Epithelial cell of esophagus (primary cell): ENCODE measurements around the gene PSTPIP1.
A peak's percentile ranks its signal among the peaks of the same experiment; 100 is the strongest.

Source experiments
- DNase-seq: peaks from one replicate; pipeline ENCODE4 v3.0.0; 2010; ENCODE audit warnings: low read depth
- H3K4me3 ChIP-seq: 2 replicates; pipeline ENCODE4 v1.5.1; 2011; ENCODE audit warnings: mild to moderate bottlenecking, low read length, control low read depth
- CTCF ChIP-seq: IDR thresholded peaks from 2 replicates; pipeline ENCODE4 v1.5.1; 2011; ENCODE audit warnings: low read depth, mild to moderate bottlenecking, low read length, control low read depth, inconsistent platforms; ENCODE audit not compliant: insufficient read depth; ENCODE audit errors: missing control alignments

Gene PSTPIP1

GRCh38 chr15:77028451-77029165 lies 33.7 kb downstream of the PSTPIP1 start:
- DNase-seq: no peak
- TF ChIP-seq CTCF: no peak
- H3K4me3 ChIP-seq: peak overlapping the region; percentile 18

- H3K4me3 ChIP-seq: no peak overlapping the region
- no peak for TF ChIP-seq CTCF
- no peak for DNase-seq
Observed at GRCh38 chr15:77029166-77030047, 34.5 kb downstream of the PSTPIP1 start.

- TF ChIP-seq CTCF: no peak
- DNase-seq: no peak
- no peak overlapping the region for H3K4me3 ChIP-seq
Observed at GRCh38 chr15:77030048-77030927, 35.4 kb downstream of the PSTPIP1 start.

- DNase-seq: no peak
- no peak for TF ChIP-seq CTCF
- no peak overlapping the region for H3K4me3 ChIP-seq
Observed at GRCh38 chr15:77030928-77031375, 36.0 kb downstream of the PSTPIP1 start.

GRCh38 chr15:77031376-77032050 lies 36.6 kb downstream of the PSTPIP1 start:
- no peak for DNase-seq
- H3K4me3 ChIP-seq: no peak overlapping the region
- TF ChIP-seq CTCF: no peak

GRCh38 chr15:77032052-77032646 lies 37.2 kb downstream of the PSTPIP1 start:
- no peak overlapping the region for H3K4me3 ChIP-seq
- no peak for DNase-seq
- no peak for TF ChIP-seq CTCF
